PC-9 (cell line): ENCODE measurements around the gene RTN1. TPM values are rescaled to one million over a fixed set of nuclear protein-coding genes. Genes with fewer than 3 reads are reported as not detected.

Experiments
- BruUV-seq: library from RNA; stranded (reverse); fragments of 400-500 nt; replicated peaks from 2 replicates; lab custom pipeline; 2021; lab: Mats Ljungman, UMichigan
- CTCF ChIA-PET: fragments of 300-600 bp; sonication (Branson Sonifier 250); formaldehyde crosslinking; loops from one replicate; lab custom pipeline; 2022; ENCODE audit warnings: antibody characterized with exemption; lab: Charles Lee
- POLR2A ChIA-PET: fragments of 300-600 bp; sonication (Branson Sonifier 250); formaldehyde crosslinking; loops from one replicate; lab custom pipeline; 2022; ENCODE audit warnings: antibody characterized with exemption; ENCODE audit not compliant: unreplicated experiment; lab: Charles Lee
- DNase-seq, 2 experiments: peaks; one replicate each; pipeline versions ENCODE4 v3.0.0 to v3.0.0-alpha.2; 2015 to 2022; ENCODE audit warnings: mixed read lengths in 1 of 2
- H2AFZ ChIP-seq: fragments of 200-600 bp; sonication (generic); 2 replicates; pipeline ENCODE4 v1.8.1; 2017; ENCODE audit warnings: antibody characterized with exemption
- H3F3A ChIP-seq: fragments of 200-600 bp; sonication (generic); 2 replicates; pipeline ENCODE4 v1.8.1; 2017; ENCODE audit warnings: antibody characterized with exemption, mild to moderate bottlenecking, low read depth; ENCODE audit not compliant: insufficient read depth
- H3K27ac ChIP-seq: fragments of 200-600 bp; sonication (generic); 2 replicates; pipeline ENCODE4 v1.6.1; 2016; ENCODE audit warnings: mixed run types
- H3K27me3 ChIP-seq: fragments of 200-600 bp; sonication (generic); 2 replicates; pipeline ENCODE4 v1.6.1; 2016; ENCODE audit warnings: low read depth, mixed run types; ENCODE audit not compliant: insufficient read depth
- H3K36me3 ChIP-seq: fragments of 200-600 bp; sonication (generic); 2 replicates; pipeline ENCODE4 v1.6.1; 2016; ENCODE audit warnings: low read depth, mixed run types
- H3K4me1 ChIP-seq: fragments of 200-600 bp; sonication (generic); replicated peaks from 2 replicates; pipeline ENCODE4 v1.6.1; 2016; ENCODE audit warnings: mixed run types; ENCODE audit not compliant: insufficient read depth
- H3K4me2 ChIP-seq: fragments of 200-600 bp; sonication (generic); 2 replicates; pipeline ENCODE4 v1.6.1; 2017; ENCODE audit warnings: mixed run types
- H3K4me3 ChIP-seq: fragments of 200-600 bp; sonication (generic); 2 replicates; pipeline ENCODE4 v1.6.1; 2016; ENCODE audit warnings: mixed run types
- H3K79me2 ChIP-seq: fragments of 200-600 bp; sonication (generic); 2 replicates; pipeline ENCODE4 v1.6.1; 2017; ENCODE audit warnings: low read depth, mixed run types
- H3K9me2 ChIP-seq: fragments of 200-600 bp; sonication (generic); 2 replicates; pipeline ENCODE4 v1.8.1; 2017; ENCODE audit warnings: mild to moderate bottlenecking; ENCODE audit not compliant: insufficient read depth
- H3K9me3 ChIP-seq: fragments of 200-600 bp; sonication (generic); 2 replicates; pipeline ENCODE4 v1.8.1; 2016; ENCODE audit warnings: low read depth; ENCODE audit not compliant: insufficient read depth
- H4K20me1 ChIP-seq: fragments of 200-600 bp; sonication (generic); 2 replicates; pipeline ENCODE4 v1.8.1; 2017; ENCODE audit not compliant: insufficient read depth
- EZH2 ChIP-seq: fragments of 200-600 bp; sonication (generic); IDR thresholded peaks from 2 replicates; pipeline ENCODE4 v1.8.0; 2017; ENCODE audit warnings: antibody characterized with exemption, low read depth
- intact Hi-C: fragments of 100-400 bp; cut with micrococcal nuclease; formaldehyde crosslinking; loops from one replicate; pipeline ENCODE4 v1.10.0; 2022; ENCODE audit not compliant: unreplicated experiment
- total RNA-seq: library from RNA; stranded (reverse); gene quantifications from 2 replicates; pipeline ENCODE4 v1.2.3, GENCODE V29; 2021
- TF ChIP-seq, protein P1 (sequence below): fragments of 200-600 bp; sonication (generic); conservative IDR thresholded peaks from 2 replicates; pipeline ENCODE4 v1.6.1; 2017; ENCODE audit warnings: mixed run types, antibody characterized with exemption, mild to moderate bottlenecking, moderate library complexity

Gene RTN1
- total RNA-seq, 1 experiment from 2014 or later, result not detected

DNA sequence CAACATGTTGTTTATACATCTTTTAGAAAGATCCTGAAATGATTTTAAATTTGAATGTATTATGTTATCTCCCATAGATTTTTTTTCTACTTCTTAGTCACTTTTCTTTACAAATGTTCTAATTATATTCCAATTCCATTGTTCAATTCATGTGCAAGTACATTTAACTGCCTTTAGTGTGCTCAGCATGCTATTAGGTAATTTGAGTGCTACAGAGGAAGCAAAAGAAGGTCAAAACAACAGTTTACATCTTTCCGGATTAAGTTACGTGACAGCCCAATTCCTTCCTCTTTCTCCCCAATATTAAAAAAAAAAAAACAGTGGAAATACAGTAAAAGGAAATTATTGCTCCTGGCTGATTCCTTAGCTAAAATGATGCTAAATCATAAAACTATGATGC, 98.3 kb downstream of the RTN1 start:
- no peak for TF ChIP-seq EZH2
- TF ChIP-seq, protein P1, sequence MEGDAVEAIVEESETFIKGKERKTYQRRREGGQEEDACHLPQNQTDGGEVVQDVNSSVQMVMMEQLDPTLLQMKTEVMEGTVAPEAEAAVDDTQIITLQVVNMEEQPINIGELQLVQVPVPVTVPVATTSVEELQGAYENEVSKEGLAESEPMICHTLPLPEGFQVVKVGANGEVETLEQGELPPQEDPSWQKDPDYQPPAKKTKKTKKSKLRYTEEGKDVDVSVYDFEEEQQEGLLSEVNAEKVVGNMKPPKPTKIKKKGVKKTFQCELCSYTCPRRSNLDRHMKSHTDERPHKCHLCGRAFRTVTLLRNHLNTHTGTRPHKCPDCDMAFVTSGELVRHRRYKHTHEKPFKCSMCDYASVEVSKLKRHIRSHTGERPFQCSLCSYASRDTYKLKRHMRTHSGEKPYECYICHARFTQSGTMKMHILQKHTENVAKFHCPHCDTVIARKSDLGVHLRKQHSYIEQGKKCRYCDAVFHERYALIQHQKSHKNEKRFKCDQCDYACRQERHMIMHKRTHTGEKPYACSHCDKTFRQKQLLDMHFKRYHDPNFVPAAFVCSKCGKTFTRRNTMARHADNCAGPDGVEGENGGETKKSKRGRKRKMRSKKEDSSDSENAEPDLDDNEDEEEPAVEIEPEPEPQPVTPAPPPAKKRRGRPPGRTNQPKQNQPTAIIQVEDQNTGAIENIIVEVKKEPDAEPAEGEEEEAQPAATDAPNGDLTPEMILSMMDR, result no peak
- Histone ChIP-seq H3K4me3 (no peak overlapping the region), H3K4me1 (no peaks in the 10 kb centered on the region), H3K9me3 (no peaks in the 10 kb centered on the region), H3K9me2 (no peaks in the 10 kb centered on the region), H3K36me3 (no peaks in the 10 kb centered on the region), H3F3A (no peaks in the 10 kb centered on the region), H3K27ac (no peak overlapping the region), H3K27me3 (no peaks in the 10 kb centered on the region), H2AFZ (no peak overlapping the region), H4K20me1 (no peaks in the 10 kb centered on the region; the same call in 1 of the 2 replicates), H3K4me2 (no peak overlapping the region), H3K79me2 (no peaks in the 10 kb centered on the region)
- BruUV-seq, result no TSS peak
- ChIA-PET CTCF (no interaction called here), POLR2A (no interaction called here)
- intact Hi-C loops, result no loop called here
- DNase-seq, result no peak

DNA sequence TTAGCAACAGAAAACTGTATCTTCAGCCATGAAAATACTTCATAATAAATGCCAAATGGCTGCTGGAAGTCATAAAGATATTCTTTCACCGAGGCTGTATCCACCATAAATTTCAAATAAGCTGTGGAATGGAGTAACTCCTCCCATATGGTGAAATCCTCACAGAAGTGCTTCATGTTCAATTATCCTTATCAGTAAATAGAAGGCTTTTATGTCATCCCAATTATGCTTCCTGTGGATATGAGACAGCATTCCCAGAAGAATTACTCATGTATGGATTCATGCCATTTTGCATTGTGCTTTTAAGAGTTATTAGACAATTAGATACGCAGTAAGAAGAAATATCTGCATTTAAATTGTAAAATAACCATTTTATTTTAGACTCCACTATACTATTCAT, 99.0 kb downstream of the RTN1 start:
- Histone ChIP-seq H3F3A (no peaks in the 10 kb centered on the region), H3K27ac (no peak overlapping the region), H3K4me2 (no peak overlapping the region), H3K4me3 (no peak overlapping the region), H4K20me1 (no peaks in the 10 kb centered on the region; the same call in 1 of the 2 replicates), H2AFZ (no peak overlapping the region), H3K79me2 (no peaks in the 10 kb centered on the region), H3K4me1 (no peaks in the 10 kb centered on the region), H3K36me3 (no peaks in the 10 kb centered on the region), H3K9me3 (no peaks in the 10 kb centered on the region), H3K27me3 (no peaks in the 10 kb centered on the region), H3K9me2 (no peaks in the 10 kb centered on the region)
- POLR2A ChIA-PET, result no interaction called here
- no peak for TF ChIP-seq EZH2
- TF ChIP-seq, protein P1, result no peak
- intact Hi-C loops, result no loop called here
- BruUV-seq, result no TSS peak
- CTCF ChIA-PET, result interaction anchor here (0.5 kb wide), 1 partner anchor 105 kb away, joined by 3 read pairs; no protein-coding TSS in a partner anchor
- DNase-seq, result no peak

DNA sequence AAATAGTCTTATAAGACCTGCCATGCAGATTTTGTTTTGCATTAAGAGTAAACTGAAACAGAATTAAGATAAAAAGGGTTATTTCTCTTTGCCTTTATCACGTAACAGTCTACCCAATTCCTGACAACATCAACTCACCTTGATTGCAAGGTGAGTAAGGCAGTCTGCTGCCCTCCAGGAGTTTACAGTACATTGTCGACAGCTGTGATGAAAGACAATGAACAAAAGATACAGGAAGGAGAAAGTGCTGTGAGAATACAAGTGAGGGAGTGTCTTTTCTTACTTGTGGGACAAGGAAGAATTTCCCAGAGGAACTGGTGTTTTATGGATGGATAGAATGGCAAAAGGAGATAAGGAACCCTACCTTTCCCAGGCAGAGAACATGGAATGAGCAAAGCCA, 101.0 kb downstream of the RTN1 start:
- Histone ChIP-seq H3K36me3 (no peaks in the 10 kb centered on the region), H3K79me2 (no peaks in the 10 kb centered on the region), H3F3A (no peaks in the 10 kb centered on the region), H3K27ac (no peak overlapping the region), H3K4me2 (no peak overlapping the region), H2AFZ (no peak overlapping the region), H3K9me3 (no peaks in the 10 kb centered on the region), H3K9me2 (no peaks in the 10 kb centered on the region), H3K4me3 (no peak overlapping the region), H4K20me1 (no peaks in the 10 kb centered on the region; the same call in 1 of the 2 replicates), H3K27me3 (no peaks in the 10 kb centered on the region), H3K4me1 (no peaks in the 10 kb centered on the region)
- CTCF ChIA-PET, result no interaction called here
- intact Hi-C loops, result no loop called here
- DNase-seq, result no peak
- BruUV-seq, result no TSS peak
- TF ChIP-seq EZH2, result no peak
- TF ChIP-seq, protein P1, result no peak
- POLR2A ChIA-PET, result no interaction called here
